Heart left ventricle (tissue), 13 donors: ENCODE measurements around the gene EMC1.

ENCODE experiments used
- CTCF ChIP-seq, 12 donors: fragments of 200-600 bp; sonication (generic) in 4 of 12; IDR thresholded peaks; one replicate each; pipeline versions ENCODE4 v1.5.0 to v1.8.0; 2018 to 2022; ENCODE audit warnings: antibody characterized with exemption in 12 of 12, mild to moderate bottlenecking in 5 of 12
- POLR2A ChIP-seq, 2 donors: fragments of 450-650 bp; IDR thresholded peaks; one replicate each; pipeline ENCODE4 v1.6.1; 2017; ENCODE audit warnings: antibody characterized with exemption in 2 of 2, mild to moderate bottlenecking in 2 of 2, moderate library complexity in 2 of 2
- donor health status: ischemic (EF 13 %, LVEDD 7.1; RV severe dilation, severe dysfunction).
- donor health status: DM: no; HTN: yes; CAD: no.
- donor health status: DM: no; HTN: no; CAD: no.
- donor health status: ischemic (EF 25% LVEDD 6.9; RV normal size, moderate dysfunction).
- donor health status: ischemic (EF 25% LVEDD 5.7; RV mildly dilated, moderate dysfunction).
- donor health status: ischemic (EF 35%, LVEDD 5.7; RV mildly dilated, moderate dysfunction).
- donor health status: nonischemic (EF 11% LVEDD 7.7; RV severe dilation, severe dysfunction).
- donor health status: DM: yes; HTN: yes; CAD: no.
- donor health status: PGD.
- donor health status: ischemic (EF 29% LVEDD 5.4; RV normal size, mild dysfunction).
- donor health status: nonischemic (EF 23%, LVEDD 6.1; RV moderate dilation, normal function).

- no peak for TF ChIP-seq POLR2A (IDR thresholded peaks at IDR 0.05)
- no peak for TF ChIP-seq CTCF (IDR thresholded peaks at IDR 0.05)
These were observed 11.4 kb upstream of the EMC1 start for GRCh38 chr1:19262744-19263143.
